Sigmoid colon (tissue), 7 donors: ENCODE results near the gene TMIGD2. TPM values are rescaled to one million over a fixed set of nuclear protein-coding genes. Genes with fewer than 3 reads are reported as not detected.
A peak's percentile ranks its signal among the peaks of the same experiment; 100 is the strongest.

Experiments used
- DNase-seq: peaks from one replicate; pipeline ENCODE4 v3.0.0-alpha.2; 2019
- H3K27ac ChIP-seq, 4 donors: fragments of 200-600 bp; sonication (generic); one replicate each; pipeline ENCODE4 v1.5.1; 2016 to 2019; ENCODE audit warnings: mild to moderate bottlenecking in 1 of 4
- H3K27me3 ChIP-seq, 3 donors: fragments of 200-600 bp; sonication (generic); one replicate each; pipeline ENCODE4 v1.5.1; 2019; ENCODE audit warnings: mild to moderate bottlenecking in 1 of 3
- H3K36me3 ChIP-seq, 4 donors: fragments of 200-600 bp; sonication (generic); one replicate each; pipeline ENCODE4 v1.5.1; 2016 to 2019
- H3K4me1 ChIP-seq, 4 donors: fragments of 200-600 bp; sonication (generic); one replicate each; pipeline ENCODE4 v1.5.1; 2017 to 2019
- H3K4me3 ChIP-seq, 4 donors: fragments of 200-600 bp; sonication (generic); one replicate each; pipeline ENCODE4 v1.5.1; 2017 to 2019; ENCODE audit warnings: mild to moderate bottlenecking in 2 of 4, moderate library complexity in 1 of 4
- H3K9me3 ChIP-seq, 4 donors: fragments of 200-600 bp in 3 of 4; sonication (generic) in 3 of 4; one replicate each; pipeline versions ENCODE4 v1.5.1 to v1.6.1; 2013 to 2019
- CTCF ChIP-seq, 4 experiments: fragments of 450-650 bp in 3 of 4; fragments of 200-600 bp in 1 of 4; IDR thresholded peaks; one replicate each; pipeline ENCODE4 v1.5.1; 2016 to 2019; ENCODE audit warnings: antibody characterized with exemption in 4 of 4, mild to moderate bottlenecking in 3 of 4, moderate library complexity in 2 of 4
- EP300 ChIP-seq, 4 donors: sonication (generic); formaldehyde crosslinking; IDR thresholded peaks; one replicate each; pipeline ENCODE4 v1.6.1; 2017; ENCODE audit warnings: antibody characterized with exemption in 4 of 4
- POLR2A ChIP-seq, 2 donors: fragments of 450-650 bp; IDR thresholded peaks; one replicate each; pipeline ENCODE4 v1.6.1; 2016; ENCODE audit warnings: antibody characterized with exemption in 2 of 2, mild to moderate bottlenecking in 2 of 2, moderate library complexity in 2 of 2
- POLR2AphosphoS5 ChIP-seq, 4 donors: sonication (generic); formaldehyde crosslinking; IDR thresholded peaks; one replicate each; pipeline ENCODE4 v1.6.1; 2017; ENCODE audit warnings: antibody characterized with exemption in 4 of 4
- WGBS, 2 donors: extraction: QIAGEN DNeasy Blood & Tissue Kit; methylation state at CpG; one replicate each; pipeline ENCODE4 v1.1.7; 2013; 5-methylcytosine and 5-hydroxymethylcytosine counted together
- intact Hi-C: fragments of 100-400 bp; cut with DNase I; formaldehyde crosslinking; loops from one replicate; pipeline ENCODE4 v1.15.1; 2023
- polyA plus RNA-seq, 3 donors: library from polyadenylated mRNA; stranded (reverse); fragments of 200-250 nt; gene quantifications; one replicate each; pipeline ENCODE4 v1.2.3, GENCODE V29; 2013
- total RNA-seq, 4 donors: library from RNA; depleted of rRNA; stranded (reverse); fragments of >200 nt; gene quantifications; one replicate each; pipeline ENCODE4 v1.1.0, GENCODE V29; 2016
- donor health status: healthy with polysubstance abuse.
- donor health status: Bipolar disorder and iron deficiency.
- donor health status: healthy.

Gene TMIGD2
- total and polyA plus RNA-seq, 7 donors = 0.60 to 6.3 TPM; not detected in 5

- Histone ChIP-seq H3K4me1 (peaks cover 0 to 13% (median 12%) of the 10 kb centered on the region in 4 donors), H3K4me3 (no peak overlapping the region), H3K27ac (no peak overlapping the region), H3K9me3 (no peaks in the 10 kb centered on the region), H3K36me3 (peaks cover 0 to 26% (median 2%) of the 10 kb centered on the region in 4 donors), H3K27me3 (no peaks in the 10 kb centered on the region)
- intact Hi-C loops = no loop called here
- TF ChIP-seq EP300 (IDR thresholded peaks at IDR 0.05) (no peak), CTCF (IDR thresholded peaks at IDR 0.05) (no peak), POLR2A (IDR thresholded peaks at IDR 0.05) (no peak), POLR2AphosphoS5 (IDR thresholded peaks at IDR 0.05) (no peak)
- DNase-seq = no peak
- 76 to 92% methylated on average over 15 of the region's 15 CpGs for WGBS, 2 donors
These were observed 43.3 kb upstream of the TMIGD2 start for GRCh38 chr19:4345342-4346019.

GRCh38 chr19:4343370-4344307 is 41.5 kb upstream of the TMIGD2 start, which contains the start of gene MPND:
MPND (plus strand) TSS chr19:4343562; CDS start chr19:4343594, 32 bp downstream.
- H3K27me3 ChIP-seq = no peaks in the 10 kb centered on the region
- peak within 1 kb of the TSS; percentile 95 to 99 (median 96) for H3K27ac ChIP-seq
- H3K9me3 ChIP-seq = no peaks in the 10 kb centered on the region
- 3 to 5% methylated on average over 101 of the region's 101 CpGs for whole genome bisulfite sequencing, 2 donors
- TF ChIP-seq POLR2A (IDR thresholded peaks at IDR 0.05) (no peak), EP300 (IDR thresholded peaks at IDR 0.05) (peak in 1 of 4 donors; percentile 9), POLR2AphosphoS5 (IDR thresholded peaks at IDR 0.05) (peak in 2 of 4 donors; percentile 64 to 75), CTCF (IDR thresholded peaks at IDR 0.05) (no peak)
- peaks cover 0 to 21% (median 2%) of the 10 kb centered on the region in 4 donors for H3K36me3 ChIP-seq
- peaks cover 0 to 17% (median 13%) of the 10 kb centered on the region in 4 donors for H3K4me1 ChIP-seq
- intact Hi-C loops = loop anchor here (2.0 to 5.0 kb wide), 2 partner anchors 57 to 96 kb away; partner anchors contain the start of genes SH3GL1 and YJU2
- peak within 1 kb of the TSS; percentile 64 to 90 (median 82) for H3K4me3 ChIP-seq
- DNase-seq = peak; percentile 95

- peak overlapping the region; percentile 95 to 99 (median 96) for H3K27ac ChIP-seq
- no peaks in the 10 kb centered on the region for H3K27me3 ChIP-seq
- DNase-seq = peak; percentile 99
- H3K9me3 ChIP-seq = no peaks in the 10 kb centered on the region
- H3K4me3 ChIP-seq = peak overlapping the region; percentile 64 to 90 (median 82)
- 0 to 1% methylated on average over 39 of the region's 39 CpGs for WGBS, 2 donors
- peaks cover 0 to 21% (median 18%) of the 10 kb centered on the region in 4 donors for H3K4me1 ChIP-seq
- peaks cover 0 to 17% (median 2%) of the 10 kb centered on the region in 4 donors for H3K36me3 ChIP-seq
- TF ChIP-seq EP300 (IDR thresholded peaks at IDR 0.05) = no peak
- peak; percentile 92 to 93 for TF ChIP-seq POLR2A (IDR thresholded peaks at IDR 0.05)
- TF ChIP-seq CTCF (IDR thresholded peaks at IDR 0.05) = peak in 1 of 4 experiments; percentile 21
- peak; percentile 96 to 98 (median 97) for TF ChIP-seq POLR2AphosphoS5 (IDR thresholded peaks at IDR 0.05)
- intact Hi-C loops = loop anchor here (2.0 to 5.0 kb wide), 2 partner anchors 58 to 95 kb away; partner anchors contain the start of genes SH3GL1 and YJU2
These were observed 40.6 kb upstream of the TMIGD2 start for GRCh38 chr19:4342615-4343369.

GRCh38 chr19:4342314-4342614 is 40.1 kb upstream of the TMIGD2 start:
- no peaks in the 10 kb centered on the region for H3K9me3 ChIP-seq
- no peak for TF ChIP-seq POLR2AphosphoS5 (IDR thresholded peaks at IDR 0.05)
- TF ChIP-seq CTCF (IDR thresholded peaks at IDR 0.05) = no peak
- TF ChIP-seq POLR2A (IDR thresholded peaks at IDR 0.05) = no peak
- TF ChIP-seq EP300 (IDR thresholded peaks at IDR 0.05) = no peak
- intact Hi-C loops = loop anchor here (2.0 to 5.0 kb wide), 2 partner anchors 59 to 95 kb away; partner anchors contain the start of genes SH3GL1 and YJU2
- DNase-seq = no peak
- no peaks in the 10 kb centered on the region for H3K27me3 ChIP-seq
- 1 to 8% methylated on average over 10 of the region's 10 CpGs for WGBS, 2 donors
- H3K4me1 ChIP-seq = peaks cover 0 to 23% (median 18%) of the 10 kb centered on the region in 4 donors
- H3K4me3 ChIP-seq = peak overlapping the region; percentile 49 to 90 (median 64)
- H3K36me3 ChIP-seq = peaks cover 0 to 12% (median 2%) of the 10 kb centered on the region in 4 donors
- peak overlapping the region; percentile 90 to 97 (median 96) for H3K27ac ChIP-seq
